SK-N-SH (cell line): ENCODE results near the gene GTPBP8. TPM values are rescaled to one million over a fixed set of nuclear protein-coding genes. Genes with fewer than 3 reads are reported as not detected.

Experiments
- CTCF ChIA-PET: fragments of 300-600, 350-600 bp; formaldehyde crosslinking; extraction: SDS; loops from one replicate; lab custom pipeline; 2021; lab: Yijun Ruan, JAX
- POLR2A ChIA-PET: fragments of 350-600 bp; sonication (Branson Sonifier 250); formaldehyde crosslinking; extraction: SDS; loops from one replicate; lab custom pipeline; 2020; ENCODE audit warnings: antibody characterized with exemption, inconsistent platforms; lab: Yijun Ruan, JAX
- DNase-seq: peaks from one replicate; pipeline ENCODE4 v3.0.0; 2012
- H2AFZ ChIP-seq: fragments of 200-600 bp; sonication (generic); 2 replicates; pipeline ENCODE4 v1.8.1; 2016; ENCODE audit warnings: antibody characterized with exemption, mild to moderate bottlenecking, low read depth
- H3F3A ChIP-seq: fragments of 200-600 bp; sonication (generic); replicated peaks from 2 replicates; pipeline ENCODE3; 2016; ENCODE audit warnings: antibody characterized with exemption, mild to moderate bottlenecking; ENCODE audit not compliant: insufficient read depth
- H3K27ac ChIP-seq, 2 experiments: fragments of 200-500 bp in 1 of 2; fragments of 200-600 bp in 1 of 2; sonication (Bioruptor generic) in 1 of 2; sonication (generic), shearing (Covaris generic) in 1 of 2; 2 replicates each; pipeline versions ENCODE4 v1.5.1 to v1.6.1; 2014 to 2016; ENCODE audit warnings: low read depth in 2 of 2, inconsistent platforms in 1 of 2, low read length in 1 of 2, mild to moderate bottlenecking in 1 of 2, mixed read lengths in 1 of 2
- H3K27me3 ChIP-seq: fragments of 200-600 bp; sonication (generic), shearing (Covaris generic); 2 replicates; pipeline ENCODE4 v1.6.1; 2016; ENCODE audit warnings: mixed run types; ENCODE audit not compliant: insufficient read depth
- H3K36me3 ChIP-seq, 2 experiments: fragments of 200-500 bp in 1 of 2; fragments of 200-600 bp in 1 of 2; sonication (Bioruptor generic) in 1 of 2; sonication (generic) in 1 of 2; replicated peaks in 1 of 2; 2 replicates each; pipeline versions ENCODE3 to v1.5.1; 2014 to 2016; ENCODE audit warnings: low read length in 1 of 2, mild to moderate bottlenecking in 1 of 2; ENCODE audit not compliant: insufficient read depth in 2 of 2, control insufficient read depth in 1 of 2
- H3K4me1 ChIP-seq, 2 experiments: fragments of 200-500 bp in 1 of 2; fragments of 200-600 bp in 1 of 2; sonication (Bioruptor generic) in 1 of 2; sonication (generic), shearing (Covaris generic) in 1 of 2; 2 replicates each; pipeline versions ENCODE4 v1.5.1 to v1.6.1; 2014 to 2016; ENCODE audit warnings: low read depth in 1 of 2, low read length in 1 of 2, mixed run types in 1 of 2; ENCODE audit not compliant: insufficient read depth in 2 of 2, control insufficient read depth in 1 of 2
- H3K4me2 ChIP-seq: fragments of 200-600 bp; sonication (generic), shearing (Covaris generic); 2 replicates; pipeline ENCODE4 v1.6.1; 2017; ENCODE audit warnings: mixed run types
- H3K4me3 ChIP-seq, 2 experiments: fragments of 200-500 bp in 1 of 2; fragments of 200-600 bp in 1 of 2; sonication (Bioruptor generic) in 1 of 2; sonication (generic), shearing (Covaris generic) in 1 of 2; 2 replicates each; pipeline versions ENCODE4 v1.5.1 to v1.8.1; 2014 to 2016; ENCODE audit warnings: low read depth in 2 of 2, inconsistent platforms in 1 of 2, low read length in 1 of 2, mild to moderate bottlenecking in 1 of 2, mixed read lengths in 1 of 2, moderate library complexity in 1 of 2
- H3K79me2 ChIP-seq: fragments of 200-600 bp; sonication (generic); 2 replicates; pipeline ENCODE4 v1.8.1; 2017; ENCODE audit warnings: mild to moderate bottlenecking; ENCODE audit not compliant: insufficient read depth
- H3K9ac ChIP-seq: fragments of 200-600 bp; sonication (generic); 2 replicates; pipeline ENCODE4 v1.6.1; 2017; ENCODE audit warnings: mixed run types
- H3K9me2 ChIP-seq: fragments of 200-600 bp; sonication (generic); 2 replicates; pipeline ENCODE4 v1.6.1; 2017; ENCODE audit warnings: mixed run types
- H3K9me3 ChIP-seq: fragments of 200-600 bp; sonication (generic); 2 replicates; pipeline ENCODE4 v1.6.1; 2017; ENCODE audit warnings: mixed run types, mild to moderate bottlenecking, moderate library complexity
- H4K20me1 ChIP-seq: fragments of 200-600 bp; sonication (generic); 2 replicates; pipeline ENCODE4 v1.6.1; 2017; ENCODE audit warnings: mild to moderate bottlenecking, mixed run types; ENCODE audit not compliant: insufficient read depth
- CHD2 ChIP-seq: fragments of 150-350 bp; IDR thresholded peaks from 2 replicates; pipeline ENCODE4 v1.6.1; 2018; ENCODE audit warnings: low read length; ENCODE audit not compliant: partially characterized antibody
- ELF1 ChIP-seq: IDR thresholded peaks from 2 replicates; pipeline ENCODE4 v1.4.0; 2012
- EP300 ChIP-seq, 2 experiments: IDR thresholded peaks; 2 replicates each; pipeline versions ENCODE4 v1.4.0 to v1.6.1; 2012; ENCODE audit warnings: borderline replicate concordance in 1 of 2, low read depth in 1 of 2, low read length in 1 of 2
- FOXJ3 ChIP-seq: sonication (generic); formaldehyde crosslinking; IDR thresholded peaks from 2 replicates; pipeline ENCODE4 v1.5.1; 2020; ENCODE audit warnings: mild to moderate bottlenecking, missing genetic modification reagents
- GATA2 ChIP-seq: sonication (generic); formaldehyde crosslinking; IDR thresholded peaks from 2 replicates; pipeline ENCODE4 v1.5.0; 2020; ENCODE audit warnings: mild to moderate bottlenecking, missing genetic modification reagents
- IRF3 ChIP-seq: fragments of 150-350 bp; IDR thresholded peaks from 2 replicates; pipeline ENCODE4 v1.6.1; 2016; ENCODE audit warnings: mild to moderate bottlenecking, low read depth, low read length
- JUND ChIP-seq: IDR thresholded peaks from 2 replicates; pipeline ENCODE4 v1.4.0; 2012
- MEF2A ChIP-seq: IDR thresholded peaks from 2 replicates; pipeline ENCODE4 v1.4.0; 2012; ENCODE audit warnings: low read depth, borderline replicate concordance
- NRF1 ChIP-seq: IDR thresholded peaks from 2 replicates; pipeline ENCODE4 v1.6.1; 2012; ENCODE audit warnings: low read depth, mild to moderate bottlenecking, low read length
- PBX3 ChIP-seq: IDR thresholded peaks from 2 replicates; pipeline ENCODE4; 2012
- REST ChIP-seq: IDR thresholded peaks from 2 replicates; pipeline ENCODE4 v1.6.1; 2012; ENCODE audit warnings: mild to moderate bottlenecking, low read depth, low read length, moderate library complexity
- RFX5 ChIP-seq: IDR thresholded peaks from 2 replicates; pipeline ENCODE4 v1.6.1; 2012; ENCODE audit warnings: mild to moderate bottlenecking, improper control_type of control experiment, low read length
- SIN3A ChIP-seq: IDR thresholded peaks from 2 replicates; pipeline ENCODE4 v1.6.1; 2012; ENCODE audit warnings: low read depth, mild to moderate bottlenecking, low read length, moderate library complexity, borderline replicate concordance
- SMC3 ChIP-seq: IDR thresholded peaks from 2 replicates; pipeline ENCODE4 v1.6.1; 2012; ENCODE audit warnings: low read depth, low read length, improper control_type of control experiment
- TAF1 ChIP-seq: IDR thresholded peaks from 2 replicates; pipeline ENCODE4 v1.6.1; 2012; ENCODE audit warnings: low read depth, mild to moderate bottlenecking, low read length, moderate library complexity, borderline replicate concordance
- TCF12 ChIP-seq: IDR thresholded peaks from 2 replicates; pipeline ENCODE4 v1.4.0; 2012
- TEAD4 ChIP-seq: IDR thresholded peaks from 2 replicates; pipeline ENCODE4 v1.4.0; 2012; ENCODE audit warnings: mild to moderate bottlenecking, borderline replicate concordance; ENCODE audit not compliant: insufficient read depth
- WGBS: methylation state at CpG from one replicate; pipeline ENCODE4 v1.1.6; 2017; ENCODE audit warnings: low lambda C conversion rate; 5-methylcytosine and 5-hydroxymethylcytosine counted together
- polyA plus RNA-seq, 3 experiments: library from polyadenylated mRNA; depleted of rRNA; stranded (reverse); fragments of >200 nt; gene quantifications; 2 replicates each; pipeline ENCODE4 v1.2.3, GENCODE V29; 2012

Gene GTPBP8
- polyA plus RNA-seq, 1 of the 3 experiments (the other 2 are of a cell fraction), result 20.1 TPM

- H3K9me2 ChIP-seq, result no peaks in the 10 kb centered on the region
- no peaks in the 10 kb centered on the region for H4K20me1 ChIP-seq
- 97% methylated on average over 4 of the region's 4 CpGs for WGBS
- DNase-seq, result no peak
- H3K4me2 ChIP-seq, result no peak overlapping the region
- TF ChIP-seq REST (no peak), TEAD4 (no peak), ELF1 (no peak), NRF1 (no peak), EP300 (IDR thresholded peaks at IDR 0.05; ENCODE audit: borderline replicate concordance in 1 of 2, low read depth in 1 of 2, low read length in 1 of 2) (no peak), SMC3 (no peak), PBX3 (no peak), TCF12 (no peak), IRF3 (no peak), GATA2 (CRISPR knock-in tag) (no peak), FOXJ3 (CRISPR knock-in tag) (no peak), TAF1 (no peak), RFX5 (no peak), SIN3A (no peak), MEF2A (no peak), JUND (no peak), CHD2 (no peak)
- no peak overlapping the region for H3K9ac ChIP-seq
- peaks cover 35% of the 10 kb centered on the region for H3K79me2 ChIP-seq
- H2AFZ ChIP-seq, result no peak overlapping the region
- H3K9me3 ChIP-seq, result no peaks in the 10 kb centered on the region
- no peaks in the 10 kb centered on the region; a peak in 1 of 4 replicates for H3K4me1 ChIP-seq
- no peak overlapping the region for H3K27ac ChIP-seq
- POLR2A ChIA-PET, result no interaction called here
- no peaks in the 10 kb centered on the region for H3K27me3 ChIP-seq
- H3K36me3 ChIP-seq, result peaks cover 79 to 91% of the 10 kb centered on the region in 2 experiments
- H3K4me3 ChIP-seq, result no peak overlapping the region
- H3F3A ChIP-seq, result peaks cover 13% of the 10 kb centered on the region
- CTCF ChIA-PET, result interaction anchor here (0.9 to 2.4 kb wide), 3 partner anchors 15 to 272 kb away, joined by 3 to 8 read pairs (median 7); partner anchors contain the start of gene GTPBP8
Observed at GRCh38 chr3:113006359-113007056, 15.7 kb downstream of the GTPBP8 start.
